ENCODE measurements around the gene STOML2.

DNA sequence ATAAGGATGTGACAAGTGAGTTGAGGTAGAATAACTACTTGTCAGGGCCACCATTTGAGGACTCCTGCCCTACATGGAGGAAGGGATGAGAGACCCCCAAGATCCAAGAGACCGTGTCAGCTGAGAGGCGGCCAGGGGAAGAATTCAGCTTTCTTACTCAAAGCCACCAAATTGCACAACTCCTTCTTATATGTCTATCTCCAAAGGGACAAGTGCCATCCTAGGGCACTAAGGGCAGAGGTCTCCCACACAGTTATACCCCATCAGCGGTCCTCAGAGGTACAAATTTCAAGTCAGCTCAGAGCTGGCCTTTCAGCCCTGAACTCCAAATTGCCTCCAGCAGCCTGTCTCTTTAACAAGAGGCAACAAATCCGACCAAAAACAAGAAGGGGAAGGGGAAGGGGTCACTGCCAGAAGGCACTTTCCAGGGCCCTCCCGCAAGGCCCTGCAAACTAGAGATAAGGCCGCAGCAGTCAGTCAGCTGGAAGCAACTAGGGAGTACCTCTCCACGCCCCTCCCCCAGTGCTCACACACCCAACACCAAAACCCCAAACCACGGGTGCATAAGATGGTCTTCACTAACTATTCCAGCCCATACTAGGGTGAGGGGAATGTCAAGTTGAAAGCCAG lies 6.1 kb upstream of the STOML2 start:
- TF ChIP-seq, protein P1, sequence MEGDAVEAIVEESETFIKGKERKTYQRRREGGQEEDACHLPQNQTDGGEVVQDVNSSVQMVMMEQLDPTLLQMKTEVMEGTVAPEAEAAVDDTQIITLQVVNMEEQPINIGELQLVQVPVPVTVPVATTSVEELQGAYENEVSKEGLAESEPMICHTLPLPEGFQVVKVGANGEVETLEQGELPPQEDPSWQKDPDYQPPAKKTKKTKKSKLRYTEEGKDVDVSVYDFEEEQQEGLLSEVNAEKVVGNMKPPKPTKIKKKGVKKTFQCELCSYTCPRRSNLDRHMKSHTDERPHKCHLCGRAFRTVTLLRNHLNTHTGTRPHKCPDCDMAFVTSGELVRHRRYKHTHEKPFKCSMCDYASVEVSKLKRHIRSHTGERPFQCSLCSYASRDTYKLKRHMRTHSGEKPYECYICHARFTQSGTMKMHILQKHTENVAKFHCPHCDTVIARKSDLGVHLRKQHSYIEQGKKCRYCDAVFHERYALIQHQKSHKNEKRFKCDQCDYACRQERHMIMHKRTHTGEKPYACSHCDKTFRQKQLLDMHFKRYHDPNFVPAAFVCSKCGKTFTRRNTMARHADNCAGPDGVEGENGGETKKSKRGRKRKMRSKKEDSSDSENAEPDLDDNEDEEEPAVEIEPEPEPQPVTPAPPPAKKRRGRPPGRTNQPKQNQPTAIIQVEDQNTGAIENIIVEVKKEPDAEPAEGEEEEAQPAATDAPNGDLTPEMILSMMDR (IDR thresholded peaks at IDR 0.05), result no peak
- TF ChIP-seq POLR2A (IDR thresholded peaks at IDR 0.05), result no peak
